Activated CD4-positive, CD25-positive, alpha-beta regulatory T cell treated with anti-CD3 and anti-CD28 coated beads, Interleukin-2, amount 50 U/mL, for 72 hours (primary cell): ENCODE data around the gene KRTAP20-3.

Source experiments
- DNase-seq: peaks from one replicate; pipeline ENCODE4 v3.0.0; 2021

KRTAP20-3 gene

DNA sequence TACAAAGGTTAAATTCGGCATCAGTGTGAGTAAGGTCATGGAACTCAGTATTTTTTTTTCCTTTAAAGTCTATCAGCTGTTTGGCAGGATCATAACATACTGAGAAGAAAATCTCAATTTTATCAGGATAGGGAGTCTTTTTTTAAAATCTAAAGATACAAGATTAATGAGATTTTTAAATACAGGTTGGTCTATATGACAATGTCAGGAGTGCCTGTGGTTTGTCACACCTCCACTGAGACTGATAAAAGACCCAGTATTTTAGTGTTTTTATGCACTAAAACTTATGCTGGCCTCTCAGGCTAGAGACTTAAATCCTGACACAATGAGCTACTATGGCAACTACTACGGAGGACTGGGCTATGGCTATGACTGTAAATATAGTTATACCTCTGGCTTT is at the start of gene KRTAP20-3:
TSS of gene KRTAP20-3 (plus strand) at position 301 of the 400 bp plus-strand sequence.
- DNase-seq: no peak

GRCh38 chr21:30598802-30599201 is 43.9 kb upstream of the KRTAP20-3 start, which contains the start of gene KRTAP6-2:
Gene KRTAP6-2, minus strand, starts transcription at chr21:30598902. Its CDS starts 28 bp downstream, at chr21:30598874.
- DNase-seq: no peak

DNA sequence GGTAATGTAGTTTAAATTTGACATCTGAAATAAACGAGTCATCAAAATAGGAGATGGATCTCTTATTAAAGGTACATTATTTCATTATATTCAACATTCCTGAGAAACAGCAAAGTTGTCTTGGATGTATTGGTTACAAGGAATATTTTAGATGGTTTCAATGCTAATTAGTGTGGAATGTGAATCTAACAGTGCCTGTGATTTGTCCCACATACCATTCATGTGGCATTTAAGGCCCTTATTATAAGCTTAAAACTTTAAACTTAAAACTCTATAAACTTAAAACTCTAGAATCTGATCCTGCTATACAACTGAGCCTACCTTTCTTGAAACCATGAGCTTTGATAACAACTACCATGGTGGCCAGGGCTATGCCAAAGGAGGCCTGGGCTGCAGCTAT is 41.9 kb upstream of the KRTAP20-3 start, which contains the start of gene KRTAP22-1:
TSS of gene KRTAP22-1 (plus strand) at position 301 of the 400 bp plus-strand sequence.
- DNase-seq: no peak

DNA sequence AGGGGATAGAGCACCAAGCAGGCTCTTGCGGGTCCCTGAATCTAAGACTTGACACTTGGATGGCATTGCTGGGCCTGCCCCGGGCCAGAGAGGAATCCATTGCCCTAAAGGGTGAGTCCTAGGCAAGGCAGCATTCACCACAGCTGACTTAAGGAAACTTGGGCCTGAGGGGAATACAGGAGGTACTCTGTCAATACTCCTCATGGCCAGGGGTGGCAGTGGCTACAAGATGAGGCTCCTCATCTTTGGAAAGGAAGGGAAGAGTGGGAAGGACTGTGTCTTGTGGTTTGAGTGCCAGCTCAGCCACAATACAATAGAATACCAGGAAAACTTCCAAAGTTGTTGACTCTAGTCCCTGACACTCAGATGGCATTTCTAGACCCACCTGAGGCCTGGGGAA is 36.7 kb upstream of the KRTAP20-3 start:
- no peak for DNase-seq

DNA sequence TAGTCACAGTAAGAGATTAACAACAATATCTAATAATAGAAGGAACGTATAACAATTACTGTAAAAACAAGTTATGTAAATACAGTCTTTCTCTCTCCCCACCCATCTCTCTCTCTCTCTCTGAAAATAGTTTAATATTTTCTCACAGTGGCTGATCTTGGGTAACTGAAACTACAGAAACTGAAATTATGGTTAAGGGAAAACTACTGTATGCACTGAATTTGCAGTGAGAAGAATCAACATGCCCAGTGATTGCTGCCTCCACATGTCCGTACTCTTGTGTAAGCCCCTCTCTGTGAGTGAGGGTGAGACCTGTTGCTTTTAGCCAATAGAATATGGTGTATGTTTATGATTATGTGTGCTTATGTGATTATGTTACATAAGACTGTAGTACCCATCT is 30.5 kb upstream of the KRTAP20-3 start:
- DNase-seq: no peak

GRCh38 chr21:30613836-30614235 is 28.8 kb upstream of the KRTAP20-3 start, which contains the start of gene KRTAP6-1:
Gene KRTAP6-1, minus strand, starts transcription at chr21:30613930. Its CDS starts 26 bp downstream, at chr21:30613904.
- no peak for DNase-seq

- no peak for DNase-seq
Observed at GRCh38 chr21:30615199-30615598, 27.5 kb upstream of the KRTAP20-3 start.

DNA sequence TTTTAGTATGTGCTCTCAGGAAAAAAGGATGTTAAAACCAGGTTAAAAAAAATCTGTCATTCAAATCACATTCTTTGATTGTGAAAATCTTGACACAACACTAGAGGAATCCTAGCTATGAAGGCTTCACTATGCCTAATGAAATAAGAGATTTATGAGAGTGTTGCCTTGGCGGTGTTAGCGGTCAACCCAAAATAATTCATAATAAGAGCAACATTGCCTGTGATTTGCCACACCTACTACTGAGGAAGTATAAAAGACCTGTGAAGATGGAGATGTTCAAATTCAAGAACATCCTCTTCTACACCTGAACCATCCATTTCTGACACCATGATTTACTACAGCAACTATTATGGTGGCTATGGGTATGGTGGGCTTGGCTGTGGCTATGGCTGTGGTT is 26.5 kb upstream of the KRTAP20-3 start, which contains the start of gene KRTAP20-1:
TSS of gene KRTAP20-1 (plus strand) at position 301 of the 400 bp plus-strand sequence. CDS start at position 331, 30 bp downstream.
- no peak for DNase-seq

GRCh38 chr21:30620080-30620479 is 22.6 kb upstream of the KRTAP20-3 start:
- no peak for DNase-seq

GRCh38 chr21:30620522-30620921 is 22.1 kb upstream of the KRTAP20-3 start, which contains the start of gene KRTAP20-4:
Gene KRTAP20-4, plus strand, starts transcription at chr21:30620627.
- no peak for DNase-seq

- no peak for DNase-seq
Observed at GRCh38 chr21:30623362-30623761, 19.3 kb upstream of the KRTAP20-3 start.

- no peak for DNase-seq
Observed at GRCh38 chr21:30625449-30626165, 17.1 kb upstream of the KRTAP20-3 start.

GRCh38 chr21:30628109-30628508 is 14.6 kb upstream of the KRTAP20-3 start:
- DNase-seq: no peak

- no peak for DNase-seq
Observed at GRCh38 chr21:30629200-30629599, 13.5 kb upstream of the KRTAP20-3 start.

- no peak for DNase-seq
Observed at GRCh38 chr21:30634906-30635305, 7.8 kb upstream of the KRTAP20-3 start, which contains the start of gene KRTAP20-2. Gene KRTAP20-2, plus strand, starts transcription at chr21:30635206. Its CDS starts 58 bp downstream, at chr21:30635264.

- DNase-seq: no peak
Observed at GRCh38 chr21:30638686-30639085, 4.0 kb upstream of the KRTAP20-3 start.

DNA sequence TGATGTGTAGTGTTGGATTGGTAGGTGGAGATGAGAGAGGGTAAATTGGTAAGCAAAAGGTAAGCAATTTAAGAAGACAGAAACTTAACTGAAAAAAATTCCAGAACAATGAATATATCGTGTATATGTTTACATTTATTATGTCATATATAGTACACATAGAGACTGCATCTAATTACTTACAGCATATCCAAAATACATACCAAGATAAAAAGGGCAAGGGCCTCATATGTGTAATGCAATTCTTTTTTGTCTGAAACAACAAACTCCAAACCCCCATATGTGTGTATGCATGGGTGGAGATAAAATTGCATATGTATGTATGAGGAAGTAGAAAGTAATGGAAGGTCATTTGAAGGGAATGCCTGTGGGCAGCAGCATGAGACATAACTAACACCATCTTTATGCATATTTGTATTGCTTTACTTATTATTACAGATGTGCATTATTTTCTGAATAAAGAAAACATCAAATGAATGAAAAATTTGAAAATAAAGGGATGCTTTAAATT is 4.3 kb downstream of the KRTAP20-3 start:
- DNase-seq: no peak

GRCh38 chr21:30652891-30653290 is 10.2 kb downstream of the KRTAP20-3 start:
- DNase-seq: no peak

- DNase-seq: no peak
Observed at GRCh38 chr21:30668776-30669175, 26.1 kb downstream of the KRTAP20-3 start.

DNA sequence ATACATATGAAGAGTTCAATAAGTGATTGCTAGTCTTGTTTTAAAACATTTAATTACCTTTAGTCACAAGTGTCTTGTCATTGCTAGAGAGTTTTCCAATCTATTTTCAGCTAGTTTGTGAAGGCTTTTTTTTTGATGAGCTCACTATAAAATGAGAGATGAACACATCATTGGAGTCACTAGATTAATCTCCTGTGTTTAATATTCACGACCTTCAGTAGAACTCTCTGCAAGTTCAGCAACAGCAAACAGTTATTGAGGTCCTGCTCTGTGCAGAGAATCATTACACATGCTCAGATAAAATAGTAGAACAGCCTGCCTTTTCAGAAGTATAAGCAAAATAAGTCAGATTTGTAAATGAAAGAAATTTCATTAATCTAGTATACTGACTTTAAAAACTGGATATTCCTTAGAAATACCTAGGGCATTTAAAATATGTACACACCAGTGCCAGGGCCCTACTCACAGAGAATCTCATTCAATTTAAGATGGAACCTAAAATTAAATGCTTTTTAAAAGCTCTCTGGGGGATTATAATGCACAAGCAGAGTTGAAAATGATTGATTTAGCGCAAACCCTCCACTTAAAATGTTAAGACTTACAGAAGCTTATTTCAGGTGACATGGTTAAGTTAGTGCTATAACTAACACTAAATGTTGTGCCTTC is 30.5 kb downstream of the KRTAP20-3 start:
- DNase-seq: no peak

DNA sequence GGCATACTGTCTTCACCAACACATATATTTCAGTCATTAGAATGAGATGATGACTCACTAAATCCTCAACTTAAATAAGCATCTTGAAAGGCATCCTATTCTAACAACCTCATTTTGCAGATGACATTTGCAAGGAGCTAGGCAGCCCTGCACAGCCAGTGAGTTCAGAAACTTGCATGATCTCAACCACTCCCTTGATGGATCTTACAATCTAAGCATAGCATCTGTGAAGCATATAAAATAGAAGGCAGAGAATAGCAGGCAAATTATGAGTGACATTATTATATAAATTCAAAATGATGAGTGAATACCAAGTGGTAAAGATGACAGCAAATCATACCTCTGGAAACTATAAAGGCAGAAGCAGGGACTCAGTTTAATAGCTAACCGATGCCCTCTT is 31.6 kb downstream of the KRTAP20-3 start:
- no peak for DNase-seq

DNA sequence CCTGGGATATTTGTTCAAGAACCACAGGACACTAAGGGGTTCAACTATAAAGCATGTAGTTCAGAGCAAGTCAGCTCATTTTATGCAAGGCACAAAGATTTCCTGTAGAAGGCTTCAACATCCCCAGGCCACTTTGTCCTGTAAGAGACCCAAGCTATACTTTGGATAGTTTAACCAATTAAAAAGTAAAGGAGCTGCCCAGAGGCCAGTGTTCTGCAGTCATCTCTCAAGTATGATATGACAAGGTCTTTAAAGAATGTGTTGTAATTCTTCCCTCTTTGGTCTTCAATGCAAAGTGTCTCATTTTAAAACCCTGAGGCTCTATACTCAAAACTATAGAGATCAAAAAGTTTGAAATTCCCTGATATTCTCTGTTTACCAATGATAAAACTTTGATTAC is 34.1 kb downstream of the KRTAP20-3 start:
- DNase-seq: no peak

DNA sequence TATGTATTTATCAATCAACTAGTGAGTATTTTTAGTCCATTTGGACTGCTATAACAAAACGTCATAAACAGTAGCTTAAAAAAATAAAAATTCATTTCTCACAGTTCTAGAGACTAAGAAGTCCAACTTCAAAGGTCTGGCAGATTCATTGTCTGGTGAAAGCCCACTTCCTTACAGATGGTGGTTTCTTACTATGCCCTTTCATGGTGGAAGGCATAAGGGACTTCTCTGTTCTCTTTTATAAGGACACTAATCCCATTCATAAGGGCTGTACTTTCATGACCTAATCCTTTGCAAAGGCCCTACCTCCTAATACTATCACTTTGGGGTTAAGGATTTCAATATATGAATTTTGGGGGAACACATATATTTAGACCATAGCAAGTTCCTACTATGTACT is 37.9 kb downstream of the KRTAP20-3 start:
- no peak for DNase-seq

GRCh38 chr21:30684506-30684905 is 41.8 kb downstream of the KRTAP20-3 start:
- DNase-seq: no peak
